Stimulated activated CD4-positive, alpha-beta T cell treated with anti-CD3 and anti-CD28 coated beads, Interleukin-1b, Interleukin-23, amount 100 ng/mL, for 4 hours (primary cell): ENCODE measurements around the gene CCDC69.
"Not testable (repeated sequence)": the region's sequence is repeated elsewhere in the genome, so short reads cannot be mapped to it uniquely, and the experiment has no call there.

Experiments used
- DNase-seq, 2 donors: peaks; one replicate each; pipeline ENCODE4 v3.0.0-alpha.2; 2020; ENCODE audit warnings: low read depth in 2 of 2

Gene CCDC69

DNA sequence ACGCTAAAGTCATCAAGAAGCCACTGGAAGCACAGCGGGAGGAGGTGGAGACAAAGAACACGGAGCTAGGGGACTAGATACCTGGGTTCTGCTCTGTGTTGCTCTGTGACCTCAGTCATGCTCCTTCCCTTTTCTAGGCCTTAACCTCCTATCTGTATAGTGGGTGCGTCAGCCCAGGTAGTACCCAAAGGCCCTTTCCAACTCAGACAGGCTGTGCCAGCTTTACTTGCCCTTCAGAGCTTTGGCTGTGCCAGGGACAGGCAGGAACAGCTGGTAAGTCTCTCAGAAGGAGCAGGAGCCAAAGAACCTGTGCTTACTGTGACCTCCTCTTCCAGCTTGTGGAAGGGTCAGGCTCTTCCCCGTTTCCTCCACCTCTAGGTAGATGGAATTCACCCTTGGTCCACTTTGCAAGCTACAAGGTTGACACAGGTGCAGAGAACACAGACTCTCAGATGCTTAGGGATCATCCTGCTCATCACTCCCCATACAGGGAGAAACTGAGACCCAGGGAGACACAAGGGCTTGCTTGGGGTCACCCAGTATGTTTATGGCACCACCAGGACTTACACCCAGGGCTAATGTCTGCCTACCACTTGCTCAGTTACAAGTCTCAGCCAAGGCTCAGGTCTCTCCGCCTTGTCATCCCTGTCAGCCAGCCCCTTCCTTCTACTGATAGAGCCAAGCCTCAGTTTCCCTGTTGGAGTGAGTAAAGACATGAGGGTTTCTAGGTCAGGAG, 1.7 kb downstream of the CCDC69 start:
- DNase-seq, result no peak

DNA sequence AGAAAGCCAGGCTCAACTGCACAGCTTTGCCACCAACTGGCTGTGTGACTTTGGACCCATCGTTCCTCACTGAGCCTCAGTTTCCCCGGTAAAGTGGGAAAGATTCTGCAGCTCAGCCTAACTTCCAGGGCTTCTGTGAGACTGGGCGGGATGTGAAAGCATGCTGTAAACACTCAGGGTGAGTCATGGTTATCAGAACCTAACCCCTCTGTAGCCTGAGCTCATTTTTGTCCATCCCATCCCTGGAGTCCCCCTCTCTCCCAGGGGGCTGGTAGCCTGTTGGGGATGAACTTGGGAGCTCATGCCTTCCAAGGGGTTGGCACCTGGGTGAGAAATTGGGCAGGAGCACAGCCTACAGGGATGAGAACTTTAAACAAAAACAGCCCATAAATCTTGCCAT, 2.3 kb downstream of the CCDC69 start:
- no peak for DNase-seq

DNA sequence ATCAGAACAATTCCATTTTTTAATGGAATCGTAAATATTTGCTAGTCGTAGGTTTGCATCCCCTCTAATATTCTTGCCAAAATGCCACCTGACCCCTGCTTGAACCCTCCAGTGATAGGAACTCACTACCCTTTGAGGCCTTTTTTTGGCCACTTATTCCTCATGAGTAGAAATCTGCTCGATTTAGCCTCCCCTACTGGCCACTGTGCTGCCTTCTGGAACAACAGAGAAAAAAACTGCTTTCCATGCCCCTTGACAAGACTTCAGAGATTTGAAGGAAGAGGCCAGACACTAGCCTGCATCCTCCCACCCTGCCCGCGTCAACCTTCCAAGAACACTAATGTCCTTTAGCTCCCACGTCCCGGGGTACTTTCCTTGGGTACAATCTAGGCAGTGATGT, 4.1 kb downstream of the CCDC69 start:
- no peak for DNase-seq

DNA sequence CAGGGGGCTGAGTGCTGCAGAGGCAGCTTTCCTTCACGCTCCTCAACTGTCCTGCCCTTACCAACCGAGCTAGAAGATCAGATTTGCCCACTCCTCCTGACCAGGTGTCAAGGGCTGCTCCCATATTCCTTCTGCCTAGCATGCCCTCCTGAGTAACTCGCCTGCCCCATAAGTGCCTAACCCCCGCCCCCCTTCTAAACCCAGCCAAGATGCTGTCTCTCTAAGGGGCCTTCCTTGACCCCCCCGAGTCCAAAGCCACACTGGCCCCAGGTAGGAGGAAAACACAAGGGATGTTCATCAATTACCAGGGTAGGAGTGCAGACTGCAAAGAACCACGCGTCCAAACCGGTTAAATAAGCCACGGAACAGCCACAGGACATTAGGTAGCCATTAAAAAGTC, 4.8 kb downstream of the CCDC69 start:
- DNase-seq, result no peak

DNA sequence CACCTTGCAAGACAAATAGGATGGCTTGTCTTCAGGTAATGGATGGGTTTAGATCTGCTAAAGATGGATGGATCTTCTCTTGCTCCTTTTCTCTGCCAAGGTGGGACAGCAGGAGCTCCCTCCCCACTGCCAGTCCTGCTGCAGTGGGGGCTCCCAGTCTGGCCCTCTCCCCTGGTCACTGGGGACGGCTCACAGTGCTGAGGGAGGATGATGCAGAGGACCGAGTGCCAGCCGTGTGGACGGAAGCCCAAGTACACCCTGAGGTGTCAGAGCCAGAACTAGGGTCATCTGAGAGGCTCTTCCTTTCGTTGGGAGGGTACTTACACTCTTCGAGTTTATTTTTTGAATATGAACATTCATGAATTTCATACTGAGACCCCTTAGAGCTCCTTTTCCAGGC, 5.7 kb downstream of the CCDC69 start:
- DNase-seq, result no peak

DNA sequence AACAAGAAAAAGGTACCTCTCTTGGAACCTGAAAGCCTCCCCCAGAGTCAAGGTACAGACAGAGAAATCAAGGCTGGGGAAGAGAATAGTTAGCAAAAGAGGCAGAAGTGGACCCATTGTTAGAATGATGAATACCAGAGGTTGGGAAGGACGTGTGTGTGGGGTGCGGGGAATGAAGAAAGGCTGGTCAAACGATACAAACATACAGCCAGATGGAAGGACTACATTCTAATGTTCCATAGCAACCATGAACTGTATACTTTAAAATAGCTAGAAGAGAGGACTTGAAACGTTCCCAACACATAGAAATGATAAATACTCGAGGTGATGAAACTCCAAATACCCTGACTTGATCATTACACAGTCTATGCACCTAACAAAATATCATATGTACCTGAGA, 7.1 kb downstream of the CCDC69 start:
- DNase-seq, result no peak

DNA sequence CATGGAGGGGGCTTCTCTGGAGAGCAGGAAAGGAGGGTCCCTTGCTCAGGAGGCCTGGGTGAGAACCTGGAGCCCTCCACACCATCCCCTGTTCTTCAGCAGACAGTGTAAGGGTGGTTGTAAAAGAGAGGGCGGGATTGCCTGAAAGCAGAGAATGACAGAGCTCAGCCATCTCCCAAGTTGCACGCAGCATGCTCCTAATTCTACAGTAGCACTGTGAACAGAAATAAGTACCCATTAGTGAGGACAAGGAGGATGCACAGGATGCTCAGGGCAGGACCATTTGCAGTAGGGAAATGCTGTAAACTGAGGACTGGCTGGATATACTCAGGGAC, 8.4 kb downstream of the CCDC69 start:
- no peak for DNase-seq

DNA sequence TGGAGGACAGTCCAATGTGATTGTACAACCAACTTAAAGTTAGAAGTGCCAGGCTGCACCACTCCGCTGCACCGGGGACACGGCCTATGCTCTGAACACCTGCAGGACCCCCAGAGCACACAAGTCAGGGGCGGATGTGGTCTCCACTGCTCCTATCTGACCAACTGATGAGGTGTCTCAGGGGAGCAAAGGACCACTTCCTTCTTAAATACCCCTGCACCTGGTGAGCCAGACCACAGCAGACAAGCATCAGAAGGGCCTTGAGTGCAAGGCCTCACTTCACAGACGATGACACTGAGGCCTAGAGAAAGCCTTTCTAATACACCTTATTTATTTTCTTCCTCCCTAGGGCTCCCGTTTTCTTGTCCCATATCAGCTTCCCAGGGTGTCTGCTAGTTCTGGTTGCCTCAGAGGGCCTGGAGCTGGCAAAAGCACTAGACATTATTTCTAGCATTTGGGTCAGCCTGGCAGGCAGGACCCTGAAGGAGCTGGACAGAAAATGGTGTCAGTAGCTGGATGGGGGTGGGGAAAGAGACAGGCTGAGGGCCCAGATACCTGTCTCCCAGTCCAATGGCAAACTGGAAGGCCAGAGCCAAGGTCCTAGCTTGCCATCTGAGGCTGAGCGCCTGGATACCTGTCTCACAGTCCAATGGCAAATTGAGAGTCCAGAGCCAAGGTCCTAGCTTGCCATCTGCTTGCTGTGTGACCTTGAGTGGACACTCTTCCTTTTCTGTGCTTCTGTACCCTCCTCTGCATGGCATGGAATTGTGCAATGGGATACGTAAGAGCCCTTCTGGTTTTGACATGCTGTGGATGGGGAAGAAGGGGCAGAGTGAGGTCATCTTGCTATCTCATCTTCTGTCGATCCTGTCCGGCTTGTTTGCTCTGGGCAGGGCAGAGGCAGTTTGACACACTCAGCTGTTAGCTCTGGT, 9.0 kb downstream of the CCDC69 start:
- no peak for DNase-seq

DNA sequence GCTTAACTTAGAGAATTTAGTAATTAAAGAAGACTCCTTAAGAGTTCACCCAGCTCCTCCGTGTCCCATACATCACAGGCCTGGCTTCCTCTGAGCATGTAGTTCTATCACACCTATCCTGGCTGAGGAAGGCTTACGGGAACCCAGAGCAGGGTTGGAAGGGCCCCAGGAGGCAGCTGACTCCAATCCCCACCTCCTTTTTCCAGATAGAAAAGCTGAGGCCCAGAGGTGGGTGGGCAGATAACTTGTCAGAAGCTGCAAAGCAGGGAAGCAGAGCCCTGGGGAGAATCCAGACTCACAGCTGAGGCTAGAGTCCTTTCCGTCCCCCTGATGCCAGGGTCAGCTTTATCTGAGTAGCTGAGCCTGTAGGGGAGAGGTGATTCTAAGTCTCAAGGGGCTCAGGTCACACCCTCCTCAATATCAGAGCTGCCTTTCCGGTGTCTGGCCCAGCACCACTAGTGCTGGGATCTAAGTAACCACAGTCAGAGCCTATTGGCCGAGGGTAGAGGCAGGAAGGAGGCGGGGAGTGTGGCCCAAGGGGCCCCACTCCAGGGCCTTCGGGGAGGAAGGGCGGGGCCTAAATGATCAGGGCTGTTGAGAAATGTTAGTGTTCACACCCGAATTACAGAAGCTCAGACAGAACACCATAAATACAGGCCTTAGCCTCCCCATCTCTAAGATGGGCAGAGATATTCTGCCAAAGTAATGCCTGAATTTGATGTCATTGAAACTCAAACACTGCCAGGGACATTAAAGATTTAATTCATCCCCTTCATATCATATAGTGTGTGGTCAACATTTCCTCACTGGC, 9.9 kb downstream of the CCDC69 start:
- DNase-seq, result peak; percentile 64 to 67

DNA sequence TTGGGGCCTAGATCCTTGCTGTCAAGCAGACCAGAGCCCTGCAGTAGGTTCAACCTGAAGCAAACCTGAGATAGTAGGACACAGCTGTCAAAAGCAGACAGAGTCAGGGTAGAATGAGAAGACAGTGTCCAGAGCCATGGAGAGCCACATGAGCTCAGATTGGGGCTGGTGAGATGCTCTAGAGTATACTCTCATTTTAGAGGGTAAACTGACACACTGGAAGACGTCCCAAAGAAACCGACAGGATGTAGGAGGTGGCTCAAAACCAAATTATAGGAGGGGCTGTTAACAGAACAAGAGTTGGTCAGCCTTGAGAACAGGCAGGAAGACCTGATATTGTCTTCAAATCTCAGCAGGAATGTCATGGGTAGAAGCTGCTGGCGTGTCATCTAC, 11.5 kb downstream of the CCDC69 start:
- no peak for DNase-seq

DNA sequence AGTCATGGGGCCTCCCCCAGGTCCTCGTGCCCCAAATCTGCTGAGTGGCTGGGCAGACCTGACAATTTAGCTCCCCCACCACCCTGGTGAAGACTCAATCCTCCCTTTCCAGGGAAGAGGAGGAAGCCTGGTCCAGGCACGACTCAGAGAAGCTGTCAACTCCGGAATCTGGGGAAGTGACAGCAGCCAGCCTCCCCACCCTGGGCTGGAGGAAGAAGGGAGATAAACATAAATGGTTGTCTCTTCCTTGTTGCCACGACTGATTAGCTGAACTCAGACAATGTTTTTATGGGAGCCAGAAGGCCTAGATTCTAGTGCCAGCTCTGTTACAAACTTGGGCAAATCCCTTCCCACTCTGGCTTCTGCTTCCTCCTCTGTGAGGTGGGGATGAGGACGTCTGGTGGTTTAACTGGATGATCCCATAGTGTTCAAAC, 15.4 kb downstream of the CCDC69 start:
- DNase-seq, result no peak

DNA sequence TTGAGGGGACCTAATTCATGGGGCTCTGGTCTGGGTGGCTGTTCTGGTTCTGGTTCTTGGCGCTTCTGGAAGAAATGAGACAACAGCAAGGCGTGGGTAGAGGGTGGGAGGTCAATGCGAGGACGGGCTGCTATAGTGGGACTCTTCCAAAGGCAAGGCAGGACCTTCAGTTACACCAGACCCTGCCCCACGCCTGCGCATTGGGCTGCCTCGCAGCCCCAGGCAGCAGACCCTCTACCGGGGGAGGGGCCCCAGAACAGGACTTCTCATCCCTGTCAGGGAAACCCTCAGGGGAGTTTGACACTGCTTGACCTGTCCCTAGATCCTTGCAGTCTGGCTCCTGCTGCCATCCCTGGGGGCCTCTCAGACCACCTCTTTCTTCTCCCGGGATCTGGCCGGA, 18.5 kb downstream of the CCDC69 start:
- no peak for DNase-seq

DNA sequence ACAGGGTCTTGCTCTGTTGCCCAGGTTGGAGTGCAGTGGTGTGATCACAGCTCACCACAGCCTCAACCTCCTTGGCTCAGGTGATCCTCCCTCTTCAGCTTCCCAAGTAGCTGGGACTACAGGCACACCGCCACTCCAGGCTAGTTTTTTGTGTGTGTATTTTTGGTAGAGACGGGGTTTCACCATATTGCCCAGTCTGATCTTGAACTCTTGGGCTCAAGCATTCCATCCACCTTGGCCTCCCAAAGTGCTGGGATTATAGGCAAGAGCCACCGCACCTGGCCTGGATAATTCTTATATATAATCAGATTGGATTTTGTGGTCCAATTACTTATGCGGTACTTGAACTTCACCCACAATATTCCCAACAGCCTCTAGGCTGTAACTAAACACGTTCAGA, 19.8 kb downstream of the CCDC69 start:
- no peak for DNase-seq

DNA sequence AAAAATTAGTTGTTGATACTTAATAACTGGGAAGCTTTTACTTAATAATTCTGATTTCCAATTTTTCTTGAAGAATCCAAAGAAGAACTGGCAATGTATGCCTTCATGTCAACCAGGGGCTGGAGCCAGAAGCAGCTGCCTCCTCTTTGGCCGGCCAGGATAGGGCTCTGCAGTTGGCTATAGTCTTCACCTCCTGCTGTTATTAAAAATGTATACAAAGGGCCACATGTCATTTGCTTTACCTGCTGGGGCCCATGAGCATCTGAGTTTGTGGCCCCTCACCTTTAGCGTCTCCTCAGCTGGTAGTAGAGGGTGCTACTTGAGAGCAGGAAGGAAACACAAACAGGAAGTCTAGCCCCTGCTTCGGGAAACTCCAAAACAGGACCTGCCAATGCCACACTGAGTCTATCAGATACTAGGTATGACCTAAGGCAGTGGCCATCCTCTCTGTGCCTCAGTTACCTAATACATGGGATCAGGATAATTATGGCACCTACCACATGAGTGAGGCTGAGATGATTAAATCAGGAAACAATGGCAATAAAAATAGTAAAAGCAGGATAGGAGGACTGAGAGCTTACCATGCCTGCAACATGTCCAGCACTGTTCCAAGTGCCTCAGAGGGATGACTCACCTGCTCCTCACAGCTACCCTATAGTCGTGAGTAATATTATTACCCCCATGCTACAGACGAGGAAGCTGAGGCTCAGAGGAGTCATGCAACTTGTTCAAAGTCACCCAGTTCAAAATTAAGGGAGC, 21.3 kb downstream of the CCDC69 start:
- DNase-seq, result no peak

DNA sequence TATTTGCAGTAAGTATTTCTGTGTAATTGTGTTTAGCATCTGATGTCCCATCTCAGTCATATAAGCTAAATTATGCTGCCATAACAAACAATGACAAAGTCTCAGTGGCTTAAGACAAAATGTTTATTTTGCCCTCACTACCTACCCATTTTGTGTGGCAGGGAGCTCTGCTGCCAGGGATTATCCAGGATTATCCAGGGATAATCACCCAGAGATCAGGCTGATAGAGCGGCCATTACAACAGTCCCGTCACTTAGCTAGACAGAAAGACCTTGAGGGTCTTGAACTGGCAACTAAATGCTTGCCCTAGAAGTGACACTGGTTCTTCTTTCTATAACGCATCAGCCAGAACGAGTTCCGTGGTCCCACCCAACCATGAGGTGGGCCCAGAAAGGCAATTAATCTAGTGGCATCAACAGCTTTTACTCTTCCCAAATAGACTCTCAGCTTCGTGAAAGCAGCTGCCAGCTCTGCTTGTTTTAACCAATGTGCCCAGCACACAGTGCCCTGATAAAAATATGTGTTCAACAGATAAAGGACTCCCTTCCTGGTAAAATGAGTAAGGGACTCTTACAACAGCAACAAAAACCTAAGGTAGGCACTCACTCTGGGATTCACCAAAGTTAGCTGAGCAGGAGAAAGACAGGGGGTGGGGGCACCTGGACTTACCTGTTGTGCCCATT, 22.8 kb downstream of the CCDC69 start:
- DNase-seq, result no peak

DNA sequence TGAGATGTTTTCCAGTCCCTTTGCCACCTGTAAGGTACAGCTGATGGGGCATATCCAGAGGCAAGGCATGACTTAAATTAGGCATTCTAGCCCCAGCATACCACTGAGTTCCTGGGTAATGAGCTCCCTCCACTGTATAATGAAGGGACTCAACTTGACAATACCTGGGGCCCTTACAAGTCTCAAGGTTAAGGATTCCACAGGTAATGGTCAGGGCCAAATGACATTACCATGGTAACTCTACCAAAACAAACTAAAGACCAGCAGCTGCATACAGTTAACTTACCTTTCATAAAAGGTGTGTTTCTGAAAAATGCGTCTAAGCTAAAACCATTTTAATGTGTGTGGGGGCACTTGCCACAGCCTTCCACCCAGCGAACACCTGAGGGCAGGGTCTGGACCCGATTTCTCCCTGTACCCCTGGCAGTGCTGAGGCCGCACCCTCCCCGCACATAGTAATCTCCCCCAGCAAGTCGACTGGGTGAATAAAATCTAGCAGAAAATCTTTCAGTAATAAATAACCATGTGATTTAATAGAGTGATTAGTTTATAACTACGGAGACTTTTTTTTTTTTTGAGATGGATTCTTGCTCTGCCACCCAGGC, 24.2 kb downstream of the CCDC69 start:
- no peak for DNase-seq

DNA sequence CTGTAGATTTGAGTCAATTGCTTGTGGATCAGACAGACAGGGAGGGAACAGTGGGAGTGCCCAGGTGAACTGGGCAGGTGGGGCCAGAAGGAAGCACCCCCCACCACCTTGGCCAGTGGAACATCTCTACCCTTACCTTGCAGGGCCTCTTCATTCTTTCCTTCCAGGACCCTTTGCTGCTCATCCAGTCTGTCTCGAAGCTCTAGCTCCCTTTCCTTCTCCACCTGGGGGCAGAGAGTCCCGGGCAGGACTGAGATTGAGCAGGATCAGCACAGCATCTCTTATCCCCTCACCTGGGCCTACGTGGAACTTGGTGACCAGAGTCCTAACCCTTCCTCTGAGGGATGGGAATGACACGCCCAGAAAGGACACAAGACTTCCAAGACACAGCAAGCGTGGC, 25.0 kb downstream of the CCDC69 start:
- DNase-seq, result no peak

DNA sequence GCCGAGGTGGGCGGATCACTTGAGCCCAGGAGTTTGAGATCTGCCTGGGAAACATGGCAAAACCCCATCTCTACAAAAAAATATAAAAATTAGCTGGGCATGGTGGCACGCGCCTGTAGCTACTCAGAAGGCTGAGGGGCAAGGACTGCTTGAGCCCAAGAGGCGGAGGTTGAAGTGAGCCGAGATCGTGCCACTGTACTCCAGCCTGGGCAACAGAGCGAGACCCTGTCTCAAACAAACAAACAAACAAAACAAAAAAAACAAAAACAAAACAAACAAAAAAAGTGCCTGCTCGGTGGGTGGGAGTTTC, 26.6 kb downstream of the CCDC69 start:
- not testable (repeated sequence) for DNase-seq

DNA sequence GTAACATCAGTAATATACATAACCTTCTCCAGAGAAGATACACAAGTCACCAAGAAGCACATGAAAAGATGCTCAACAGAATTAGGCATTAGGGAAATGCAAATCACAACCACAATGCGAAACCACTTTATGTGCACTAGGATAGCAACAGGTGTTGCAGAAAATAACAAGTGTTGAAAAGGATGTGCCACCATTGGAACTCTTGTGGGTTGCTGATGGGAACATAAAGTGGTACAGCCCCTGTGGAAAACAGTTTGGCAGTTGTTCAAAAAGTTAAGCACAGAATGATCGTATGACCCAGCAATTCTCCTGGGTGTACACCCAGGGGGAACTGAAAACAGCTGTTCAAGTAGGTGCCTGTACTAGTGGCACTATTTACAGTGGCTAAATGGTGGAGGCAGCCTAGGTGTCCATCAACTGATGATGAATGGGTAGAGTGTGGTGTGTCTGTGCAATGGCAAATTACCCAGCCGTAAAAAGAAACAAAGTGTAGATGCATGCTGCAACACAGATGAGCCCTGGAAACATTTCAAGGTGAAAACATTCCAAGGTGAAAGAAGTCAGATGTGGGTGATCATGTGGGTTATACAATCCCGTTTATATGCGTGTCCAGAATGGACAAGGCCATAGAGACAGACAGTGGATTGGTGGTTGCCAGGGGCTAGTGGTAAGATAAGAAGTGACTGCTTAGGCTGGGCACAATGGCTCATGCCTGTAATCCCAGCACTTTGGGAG, 27.2 kb downstream of the CCDC69 start:
- DNase-seq, result no peak

DNA sequence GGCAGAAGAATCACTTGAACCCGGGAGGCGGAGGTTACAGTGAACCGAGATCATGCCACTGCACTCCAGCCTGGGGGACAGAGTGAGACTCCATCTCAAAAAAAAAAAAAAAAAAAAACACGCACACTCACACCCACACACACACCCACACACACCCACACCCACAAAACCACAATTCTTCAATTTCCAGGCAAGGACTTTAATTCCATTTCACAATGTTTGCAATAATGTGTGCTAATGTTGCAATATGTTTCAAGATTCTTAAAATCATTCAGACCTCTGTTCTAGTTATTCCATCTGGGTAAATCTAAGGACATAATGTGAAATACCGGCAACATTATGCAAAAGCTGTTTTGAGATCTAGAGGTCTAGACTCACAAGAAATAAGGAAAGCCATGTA, 28.3 kb downstream of the CCDC69 start:
- peak in 1 of 2 donors; percentile 52 for DNase-seq
